HG03439 (cell line): ENCODE data around the gene STAG2.
"Not testable (repeated sequence)": the region's sequence is repeated elsewhere in the genome, so short reads cannot be mapped to it uniquely, and the experiment has no call there.

ENCODE experiments used
- ATAC-seq: cut with Tn5 transposase; IDR thresholded peaks from one replicate; pipeline ENCODE4 v1.9.1; 2021; ENCODE audit warnings: mild to moderate bottlenecking, moderate library complexity; ENCODE audit not compliant: unreplicated experiment

STAG2 gene

DNA sequence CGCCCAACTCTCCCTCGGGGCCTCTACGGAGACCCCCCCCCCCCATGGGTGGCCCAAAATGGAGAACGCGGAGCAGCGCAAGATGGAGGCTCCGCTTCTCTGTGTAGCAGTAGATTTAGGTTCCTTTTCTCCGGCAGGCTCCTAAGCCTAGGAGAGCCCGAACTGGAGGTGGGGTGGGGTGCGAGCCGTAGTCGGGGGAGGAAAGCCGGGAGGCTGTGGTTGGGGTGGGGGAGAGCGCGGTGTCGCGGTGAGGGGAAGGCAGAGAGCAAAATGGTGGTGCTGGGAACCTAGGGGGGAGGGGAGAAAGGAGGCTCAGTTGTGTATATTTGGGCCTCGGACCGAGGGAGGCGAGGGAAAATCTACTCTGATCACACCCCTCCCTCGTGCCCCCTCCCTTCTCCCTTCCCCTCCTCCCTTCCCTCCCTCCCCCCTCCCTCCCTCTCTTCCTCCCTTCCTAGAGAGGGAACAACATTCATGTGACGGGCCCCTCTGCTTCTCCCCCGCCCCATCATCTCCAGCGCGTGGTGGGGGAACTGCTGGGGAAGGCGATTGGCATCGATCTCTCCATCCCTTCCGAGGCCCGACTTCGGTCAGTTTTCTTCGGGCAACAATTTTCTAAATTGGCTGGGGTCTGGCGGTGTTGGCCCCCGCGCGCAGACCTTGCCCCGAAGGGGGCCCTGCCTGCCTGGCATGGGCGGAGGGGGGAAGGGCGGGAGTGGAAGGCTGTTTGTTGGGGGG is at the start of gene STAG2:
STAG2 (plus strand) TSS at position 439 of the 738 bp plus-strand sequence. CDS start 60,922 bp downstream, outside the sequence.
- no peak for ATAC-seq

DNA sequence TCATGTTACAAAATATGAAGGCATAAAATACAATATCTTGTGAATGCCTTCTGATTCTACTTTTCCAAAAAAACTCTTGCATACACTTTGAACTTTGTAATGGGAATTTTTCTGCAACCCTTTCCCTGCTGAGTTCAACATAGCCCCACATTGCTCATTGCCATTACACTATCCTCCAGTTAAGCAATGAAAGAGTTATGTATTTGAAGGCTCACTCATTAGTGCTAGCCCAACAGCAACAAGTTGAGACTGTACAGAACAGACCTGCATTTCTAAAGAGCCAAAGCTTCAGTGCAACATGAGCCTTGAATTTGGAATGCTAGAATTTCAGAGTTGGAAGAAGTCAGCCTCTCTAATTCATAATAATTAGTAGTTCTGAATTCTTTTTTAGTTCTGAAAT is 44.4 kb upstream of the STAG2 start:
- ATAC-seq = no peak

DNA sequence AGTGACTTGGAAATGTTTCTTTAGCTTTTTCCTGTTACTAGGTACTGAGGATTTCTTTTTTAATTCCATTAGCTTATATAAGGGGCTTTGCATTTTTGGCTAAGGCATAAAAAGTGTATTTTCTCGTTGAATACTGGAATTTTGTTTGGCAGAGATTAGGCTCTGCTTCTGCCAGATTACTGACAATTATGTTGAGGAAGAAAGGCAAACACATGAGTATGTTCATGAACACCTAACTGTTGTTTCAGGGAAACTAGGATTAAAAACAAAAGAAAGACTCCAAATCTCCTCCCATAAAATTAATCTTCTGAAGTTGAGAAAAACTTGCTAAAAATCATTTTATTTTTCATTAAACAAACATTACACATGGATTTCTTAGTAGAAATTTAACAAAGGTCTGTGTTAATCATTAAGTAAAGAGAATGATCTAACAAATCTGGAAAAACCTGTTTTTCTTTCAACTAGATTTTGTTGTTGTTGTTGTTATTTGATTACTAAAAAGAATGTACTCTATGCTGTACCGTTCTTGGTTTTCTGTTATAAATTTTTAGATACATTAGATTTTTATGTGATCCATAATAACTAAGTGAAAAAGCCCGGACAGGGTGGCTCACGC is 43.3 kb upstream of the STAG2 start:
- no peak for ATAC-seq

DNA sequence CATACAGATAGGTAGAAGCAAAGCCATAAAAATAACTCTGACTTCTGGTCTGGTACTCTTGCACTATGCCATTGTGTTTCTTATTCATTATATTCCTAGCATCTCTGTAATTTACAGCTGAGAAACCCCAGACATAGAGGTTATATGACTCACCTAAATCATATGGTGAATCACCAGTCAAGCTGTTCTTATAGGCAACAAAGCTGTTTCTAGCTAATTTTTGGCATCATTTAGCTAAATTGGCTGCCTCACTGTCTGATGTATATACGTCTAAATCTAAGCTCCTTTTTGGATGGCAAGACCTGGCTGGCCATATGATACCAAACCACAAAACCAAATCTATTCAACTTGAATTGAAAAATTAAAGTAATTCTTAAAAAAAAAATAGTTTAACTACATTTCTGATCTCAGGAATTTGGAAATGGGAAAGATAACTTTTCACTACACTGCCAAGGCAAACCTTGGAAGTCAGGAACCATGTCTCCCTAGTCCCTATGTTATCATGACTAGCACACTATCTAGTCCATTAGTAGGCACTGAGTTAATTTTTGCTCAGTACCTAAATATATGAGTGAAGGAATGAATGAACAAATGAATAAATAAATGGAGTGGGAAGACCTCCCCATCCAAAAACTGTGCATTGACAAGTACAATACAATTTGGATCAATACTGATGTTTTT is 41.3 kb upstream of the STAG2 start:
- no peak for ATAC-seq

DNA sequence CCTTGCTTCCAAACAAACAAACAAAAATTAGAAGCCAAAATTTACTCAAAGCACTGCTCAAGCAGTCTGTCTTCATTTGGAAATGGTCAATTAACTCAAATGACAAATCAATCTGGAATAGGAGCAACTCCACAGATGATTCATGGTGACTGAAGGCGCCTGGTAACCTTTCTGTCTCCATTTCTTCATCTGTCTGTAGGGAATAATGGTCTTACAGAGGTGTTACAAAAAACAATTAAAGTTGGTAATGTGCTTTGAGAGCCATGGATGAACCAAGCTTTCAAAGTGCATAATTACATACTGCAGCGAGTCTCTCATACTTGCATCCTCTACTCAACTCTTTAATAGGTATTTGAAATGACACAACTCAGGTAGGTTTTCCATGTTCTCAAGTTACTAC is 38.3 kb upstream of the STAG2 start:
- ATAC-seq = no peak

DNA sequence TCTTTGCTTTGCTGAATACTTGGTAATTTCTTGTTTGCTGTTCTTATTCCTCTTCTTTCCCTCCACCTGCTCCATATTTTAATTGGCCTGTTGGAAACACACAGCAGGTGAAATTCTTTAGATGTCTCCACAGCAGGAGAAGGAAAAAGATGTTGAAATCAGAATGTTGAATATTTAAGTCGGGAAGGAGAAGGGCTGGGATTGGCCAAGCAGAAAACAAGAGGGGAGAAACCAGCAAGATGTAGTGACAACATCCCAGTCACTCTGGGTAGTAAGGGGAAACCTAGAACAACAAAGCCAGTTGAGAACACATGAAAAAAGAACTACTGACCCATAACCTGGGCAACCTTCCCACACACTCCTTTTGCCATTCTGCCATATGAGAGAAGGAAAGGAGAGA is 37.3 kb upstream of the STAG2 start:
- no peak for ATAC-seq

DNA sequence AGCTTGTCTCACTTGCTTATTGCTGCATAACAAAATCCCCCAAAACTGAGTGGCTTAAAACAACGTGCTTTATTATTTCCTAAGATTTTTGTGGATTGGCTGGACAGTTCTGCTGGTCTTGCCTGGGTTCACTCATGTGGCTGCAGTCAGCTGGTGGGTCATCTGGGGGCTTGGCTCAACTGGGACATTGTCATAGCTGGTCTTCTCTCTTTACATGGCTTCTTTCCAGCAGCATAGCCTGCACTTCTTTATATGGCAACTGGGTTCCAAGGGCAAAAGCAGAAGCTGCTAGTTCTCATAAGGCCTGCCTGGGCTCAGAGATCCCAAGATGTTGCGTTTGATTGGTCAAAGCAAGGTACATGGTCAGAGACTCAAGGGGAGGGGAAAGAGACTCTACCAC is 33.7 kb upstream of the STAG2 start:
- ATAC-seq = no peak

DNA sequence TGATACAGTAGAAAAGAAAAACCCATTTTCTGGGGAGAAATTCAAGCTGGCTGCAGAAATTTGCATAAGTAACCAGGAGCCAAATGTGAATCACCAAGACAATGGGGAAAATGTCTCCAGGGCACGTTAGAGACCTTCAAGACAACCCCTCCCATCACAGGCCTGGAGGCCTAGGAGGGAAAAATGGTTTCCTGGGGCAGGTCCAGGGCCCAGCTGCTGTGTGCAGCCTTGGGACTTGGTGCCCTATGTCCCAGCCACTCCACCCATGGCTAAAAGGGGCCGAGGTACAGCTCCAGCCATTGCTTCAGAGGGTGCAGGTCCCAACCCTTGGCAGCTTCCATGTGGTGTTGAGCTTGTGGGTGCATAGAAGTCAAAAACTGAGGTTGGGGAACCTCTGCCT is 29.5 kb upstream of the STAG2 start:
- not testable (repeated sequence) for ATAC-seq

DNA sequence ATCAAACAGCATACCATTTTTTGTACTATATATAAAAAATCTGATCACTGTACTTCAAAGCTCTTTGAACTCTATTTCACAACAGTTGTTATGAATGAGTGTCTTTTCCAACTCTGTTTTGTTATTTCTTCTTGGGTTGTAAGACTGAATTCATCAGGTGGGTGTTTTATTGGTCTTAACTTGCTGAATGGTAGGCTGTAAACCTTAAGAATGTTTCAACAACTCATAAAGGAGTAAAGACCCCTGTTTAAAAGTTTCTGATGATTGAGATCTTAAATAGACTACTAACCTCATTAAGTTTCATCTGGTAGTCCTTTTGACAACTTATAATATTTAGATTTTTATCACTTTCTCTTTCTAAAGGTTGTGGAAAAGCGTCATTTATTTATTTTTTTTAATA is 18.4 kb upstream of the STAG2 start:
- ATAC-seq = no peak

DNA sequence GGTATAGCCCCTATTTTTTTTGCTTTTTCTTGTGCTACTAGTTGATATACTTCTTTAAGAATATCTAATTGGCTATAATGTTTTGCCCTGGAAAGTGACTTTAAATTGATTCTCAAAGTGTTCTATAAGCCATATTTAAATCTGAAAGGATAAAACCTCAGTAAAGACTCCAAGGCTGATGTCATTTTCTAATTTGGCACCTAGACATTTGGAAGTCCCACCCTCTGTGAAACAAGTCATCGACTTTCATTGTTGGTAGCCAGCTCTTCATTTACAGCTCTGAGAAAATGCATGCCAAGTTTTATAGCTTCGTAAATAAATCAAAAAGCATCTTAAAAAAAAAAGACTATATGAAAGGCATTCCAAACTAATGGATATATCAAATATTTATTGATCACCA is 18.0 kb upstream of the STAG2 start:
- ATAC-seq = no peak

DNA sequence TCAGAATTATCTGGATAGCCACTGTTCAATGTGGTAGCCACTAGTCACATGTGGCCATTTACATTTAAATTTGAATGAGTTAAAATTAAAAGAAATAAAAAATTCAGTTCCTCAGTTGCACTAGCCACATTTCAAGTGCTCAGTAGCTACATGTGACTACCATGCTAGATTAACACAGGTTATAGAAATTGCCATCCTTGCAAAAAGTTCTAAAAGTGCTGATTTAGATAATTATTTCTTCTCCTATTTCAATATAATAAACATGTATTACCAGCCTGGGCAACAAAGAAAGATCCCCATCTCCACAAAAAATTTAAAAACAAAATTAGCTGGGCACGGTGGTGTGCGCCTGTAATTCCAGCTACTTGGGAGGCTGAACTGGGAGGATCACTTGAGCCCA is 11.7 kb upstream of the STAG2 start:
- no peak for ATAC-seq

DNA sequence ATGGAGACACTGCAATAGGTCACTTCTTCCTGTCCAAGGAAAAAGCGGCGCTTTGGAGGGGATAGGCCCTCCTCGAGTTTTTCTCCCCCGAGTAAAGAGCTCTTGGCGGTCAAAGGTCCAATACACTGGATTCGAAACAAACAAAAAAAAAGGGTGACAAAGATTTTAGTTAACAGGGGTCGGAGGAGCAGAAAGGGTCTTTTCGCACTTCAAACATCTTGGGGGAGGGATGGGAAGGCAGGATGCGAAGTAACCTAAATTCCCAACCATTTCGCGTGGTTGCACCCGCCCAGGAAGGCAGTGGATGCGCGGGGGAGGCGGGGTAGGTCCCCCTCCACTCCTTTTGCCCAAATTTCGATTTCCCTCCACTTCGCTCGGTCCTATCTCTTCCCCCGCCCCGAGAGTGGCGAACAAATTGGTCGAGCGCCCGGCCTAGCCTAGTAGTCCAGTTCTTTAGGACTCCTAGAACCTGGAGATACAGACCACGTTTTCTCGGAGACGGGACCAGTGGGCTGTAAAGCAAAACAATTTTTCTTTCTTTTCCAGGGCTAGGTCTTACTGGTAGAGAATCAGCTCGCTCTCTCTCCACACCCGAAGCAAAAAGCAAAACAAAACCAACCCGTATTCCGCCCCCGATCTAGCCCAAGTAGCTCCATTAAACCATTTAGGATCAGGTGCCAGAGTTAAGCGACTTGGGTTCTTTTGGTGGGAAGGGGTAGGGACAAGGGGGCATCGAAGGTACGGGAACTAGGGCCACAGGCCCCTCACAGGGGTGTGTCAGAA is 2.0 kb upstream of the STAG2 start:
- no peak for ATAC-seq

DNA sequence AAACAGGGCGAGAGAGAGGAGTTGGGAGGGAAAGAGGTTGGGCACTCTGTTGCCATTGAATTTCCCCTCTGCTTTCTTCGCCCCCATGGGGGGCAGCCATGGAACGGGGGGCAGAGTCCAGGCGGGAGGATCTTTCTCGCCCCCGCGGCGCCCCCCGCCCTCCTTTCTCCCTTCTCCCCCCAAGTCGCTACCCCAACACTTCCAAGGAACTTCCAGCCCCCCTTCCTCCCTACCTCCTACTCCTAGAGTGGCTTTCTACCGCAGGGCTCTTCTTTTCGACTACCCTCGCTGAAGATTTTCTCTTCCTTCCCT is 594 bp upstream of the STAG2 start:
- ATAC-seq = no peak

DNA sequence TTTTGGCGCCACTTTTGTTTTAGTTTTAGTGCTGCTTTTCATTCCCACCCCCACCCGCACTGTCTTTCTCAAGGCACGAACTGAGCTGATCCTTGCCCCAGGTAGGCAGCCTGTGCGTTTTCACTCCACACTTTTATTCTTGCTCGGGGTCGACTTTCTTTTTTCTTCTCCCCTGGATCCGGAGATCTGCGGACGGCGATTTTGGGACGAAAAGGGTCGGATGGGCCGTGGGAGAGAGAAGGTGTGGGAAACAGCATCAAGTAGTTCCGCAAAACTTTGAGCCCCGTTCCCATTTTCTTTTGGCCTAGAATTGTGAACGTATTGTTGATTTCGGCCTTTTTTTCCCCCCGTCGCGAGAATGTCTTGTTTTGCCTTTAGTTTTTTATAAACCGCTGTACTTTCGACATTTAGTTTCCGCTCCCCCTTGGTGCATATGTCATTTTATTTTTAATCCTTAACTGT is 531 bp downstream of the STAG2 start:
- ATAC-seq = no peak

DNA sequence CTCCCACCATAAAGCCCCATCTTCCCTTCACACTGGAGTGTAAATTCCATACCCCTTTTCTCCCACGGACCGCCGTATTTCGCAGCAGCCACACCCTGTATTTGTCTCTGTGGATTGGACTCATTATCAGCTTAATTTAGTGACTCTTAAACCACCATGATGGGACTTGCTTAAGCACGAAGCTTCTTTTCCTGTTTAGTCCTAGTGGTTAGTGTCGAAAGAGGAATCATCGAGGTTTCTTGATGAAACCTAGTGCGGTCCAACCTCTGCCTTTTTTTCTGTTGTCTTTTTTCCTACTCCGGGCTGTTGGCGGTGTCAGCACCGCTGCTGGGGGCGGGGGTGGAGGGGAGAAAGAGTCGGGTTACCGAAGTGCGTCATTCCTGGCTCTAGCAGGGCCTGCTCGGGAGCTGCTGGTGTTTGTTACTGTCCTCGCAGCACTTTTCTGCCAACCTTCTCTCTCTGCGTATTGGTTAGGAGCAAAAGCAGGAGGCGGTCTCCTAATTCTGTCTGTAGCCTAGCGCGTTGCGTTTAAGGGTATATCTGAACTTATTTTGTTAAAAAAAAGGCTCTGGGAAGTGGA is 1.4 kb downstream of the STAG2 start:
- ATAC-seq = peak; percentile 56

DNA sequence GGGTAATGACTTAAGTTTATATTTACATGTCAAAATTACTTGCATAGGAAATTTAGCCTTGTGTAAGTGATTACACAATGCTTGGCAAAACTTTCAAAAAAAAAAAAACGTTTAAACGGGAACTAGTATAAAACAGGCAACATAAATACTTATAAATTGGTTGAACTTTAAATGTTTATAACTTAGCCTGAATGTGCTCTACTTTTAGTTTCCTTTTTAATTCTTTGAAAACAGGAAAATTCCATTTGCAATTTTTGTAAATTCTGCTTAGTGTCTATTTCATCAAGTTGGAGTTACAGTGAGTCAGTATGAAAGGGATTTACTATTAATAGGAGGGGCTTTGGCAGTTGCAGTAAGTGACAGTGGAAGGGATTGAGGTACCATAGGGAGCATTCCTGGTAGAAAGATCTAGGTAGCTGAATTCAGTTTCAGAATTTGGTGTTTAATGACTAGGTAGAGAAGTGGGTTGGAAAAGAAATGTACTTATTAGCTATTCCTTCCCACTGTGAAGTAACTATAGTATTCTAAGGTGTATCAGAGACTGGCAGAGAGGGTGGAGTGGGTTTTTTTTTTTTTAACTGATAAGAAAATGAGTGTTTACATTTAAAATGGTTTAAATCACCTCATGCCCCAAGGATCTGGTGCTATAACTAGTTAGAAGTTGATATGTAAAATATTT is 2.8 kb downstream of the STAG2 start:
- no peak for ATAC-seq

DNA sequence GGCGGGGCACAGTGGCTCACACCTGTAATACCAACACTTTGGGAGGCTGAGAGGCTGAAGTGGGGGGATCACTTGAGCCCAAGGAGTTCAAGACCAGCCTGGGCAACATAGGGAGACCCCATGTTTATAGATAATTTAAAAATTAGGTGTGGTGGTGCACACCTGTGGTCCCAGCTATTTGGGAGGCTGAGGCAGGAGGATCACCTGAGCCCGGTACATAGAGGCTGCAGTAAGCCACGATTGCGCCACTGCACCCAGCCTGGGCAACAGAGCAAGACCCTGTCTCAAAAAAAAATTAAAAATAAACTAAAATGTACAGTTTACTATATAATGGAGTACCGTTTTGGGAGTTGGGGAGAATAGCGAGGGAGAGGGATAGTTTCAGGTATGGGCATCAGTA is 4.2 kb downstream of the STAG2 start:
- no peak for ATAC-seq

DNA sequence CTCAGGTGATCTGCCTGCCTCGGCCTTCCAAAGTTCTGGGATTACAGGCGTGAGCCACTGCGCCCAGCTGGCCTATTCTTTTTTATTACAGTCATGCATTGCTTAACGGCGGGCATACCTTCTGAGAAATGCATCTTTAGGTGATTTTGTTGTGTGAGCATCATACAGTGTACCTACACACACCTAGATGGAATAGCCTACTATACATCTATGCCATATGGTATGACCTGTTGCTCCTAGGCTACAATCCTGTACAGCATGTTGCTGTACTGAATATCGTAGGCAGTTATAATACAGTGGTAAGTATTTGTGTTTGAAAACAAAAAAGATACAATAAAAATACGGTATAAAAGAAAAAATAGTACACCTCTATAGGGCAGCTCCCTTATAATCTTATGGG is 6.0 kb downstream of the STAG2 start:
- ATAC-seq = no peak

DNA sequence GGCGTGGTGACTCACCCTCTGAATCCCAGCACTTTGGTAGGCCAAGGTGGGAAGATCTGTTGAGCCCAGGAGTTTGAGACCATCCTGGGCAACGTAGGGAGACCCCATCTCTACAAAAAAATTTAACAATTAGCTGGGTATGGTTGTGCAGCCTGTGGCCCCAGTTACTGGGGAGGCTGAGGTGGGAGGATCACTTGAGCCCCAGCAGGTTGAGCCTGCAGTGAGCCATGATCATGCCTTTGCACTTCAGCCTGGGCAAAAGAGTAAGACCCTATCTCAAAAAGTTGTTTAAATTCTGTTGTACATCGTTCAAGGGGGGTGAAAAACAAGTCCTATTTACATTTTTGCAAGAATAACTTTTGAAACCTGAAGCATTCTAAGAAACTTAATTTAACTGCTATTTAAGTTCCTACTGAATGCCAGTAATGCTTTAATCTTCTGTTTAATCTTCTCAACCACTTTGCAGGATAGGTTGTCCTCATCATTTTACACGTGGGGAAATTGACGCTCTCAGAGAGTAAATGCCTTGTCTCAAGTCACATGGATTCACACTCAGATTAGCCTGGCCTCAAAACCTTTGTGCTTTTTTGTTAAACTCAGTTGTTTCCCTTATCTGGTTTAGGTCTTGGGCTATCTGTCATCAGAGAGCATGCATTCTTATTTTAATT is 7.0 kb downstream of the STAG2 start:
- ATAC-seq = no peak

DNA sequence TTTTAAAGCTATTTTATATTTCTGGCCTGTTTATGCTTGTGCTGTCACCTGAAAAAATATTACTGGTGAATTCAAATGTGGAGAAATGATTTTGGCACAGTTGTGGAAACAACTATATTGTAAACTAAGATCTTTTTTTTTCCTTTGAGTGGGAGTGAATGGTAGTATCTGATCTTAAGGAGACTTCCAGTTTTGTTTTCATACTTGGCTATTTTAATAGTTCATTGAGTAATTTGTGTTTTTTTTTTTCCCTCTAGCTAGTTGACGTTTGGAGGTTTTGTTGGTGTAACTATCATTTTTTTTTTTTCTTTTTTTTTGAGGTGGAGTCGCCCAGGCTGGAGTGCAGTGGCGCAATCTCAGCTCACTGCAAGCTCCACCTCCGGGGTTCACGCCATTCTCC is 10.5 kb downstream of the STAG2 start:
- no peak for ATAC-seq
